GM12801 (cell line): Measurements from ENCODE around the gene FAM8A1.

ENCODE experiments used
- TF ChIP-seq, protein P1 (sequence below): IDR thresholded peaks from one replicate; pipeline ENCODE4 v1.5.1; 2011; ENCODE audit warnings: control low read depth; ENCODE audit not compliant: insufficient read length; ENCODE audit errors: extremely low read depth

Gene FAM8A1

DNA sequence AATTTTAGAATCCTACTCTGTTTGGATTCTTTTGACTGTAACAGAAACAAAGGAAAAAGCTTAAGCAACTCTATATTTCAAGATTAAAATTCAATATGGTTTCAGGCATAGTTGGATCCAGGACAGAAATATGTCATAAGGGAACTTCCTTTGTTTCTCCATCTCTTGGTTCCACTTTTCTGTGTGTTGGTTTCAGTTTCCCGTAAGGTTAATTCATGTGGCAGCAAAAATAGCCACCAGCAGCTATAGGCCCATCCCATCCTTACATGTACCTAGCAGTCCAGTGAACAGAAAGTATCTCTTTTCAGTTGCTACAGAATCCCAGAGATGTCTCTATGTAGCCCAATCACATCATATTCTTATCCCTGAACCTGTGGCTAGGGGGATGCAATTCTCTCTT lies 8.8 kb upstream of the FAM8A1 start:
- TF ChIP-seq, protein P1, sequence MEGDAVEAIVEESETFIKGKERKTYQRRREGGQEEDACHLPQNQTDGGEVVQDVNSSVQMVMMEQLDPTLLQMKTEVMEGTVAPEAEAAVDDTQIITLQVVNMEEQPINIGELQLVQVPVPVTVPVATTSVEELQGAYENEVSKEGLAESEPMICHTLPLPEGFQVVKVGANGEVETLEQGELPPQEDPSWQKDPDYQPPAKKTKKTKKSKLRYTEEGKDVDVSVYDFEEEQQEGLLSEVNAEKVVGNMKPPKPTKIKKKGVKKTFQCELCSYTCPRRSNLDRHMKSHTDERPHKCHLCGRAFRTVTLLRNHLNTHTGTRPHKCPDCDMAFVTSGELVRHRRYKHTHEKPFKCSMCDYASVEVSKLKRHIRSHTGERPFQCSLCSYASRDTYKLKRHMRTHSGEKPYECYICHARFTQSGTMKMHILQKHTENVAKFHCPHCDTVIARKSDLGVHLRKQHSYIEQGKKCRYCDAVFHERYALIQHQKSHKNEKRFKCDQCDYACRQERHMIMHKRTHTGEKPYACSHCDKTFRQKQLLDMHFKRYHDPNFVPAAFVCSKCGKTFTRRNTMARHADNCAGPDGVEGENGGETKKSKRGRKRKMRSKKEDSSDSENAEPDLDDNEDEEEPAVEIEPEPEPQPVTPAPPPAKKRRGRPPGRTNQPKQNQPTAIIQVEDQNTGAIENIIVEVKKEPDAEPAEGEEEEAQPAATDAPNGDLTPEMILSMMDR = no peak

DNA sequence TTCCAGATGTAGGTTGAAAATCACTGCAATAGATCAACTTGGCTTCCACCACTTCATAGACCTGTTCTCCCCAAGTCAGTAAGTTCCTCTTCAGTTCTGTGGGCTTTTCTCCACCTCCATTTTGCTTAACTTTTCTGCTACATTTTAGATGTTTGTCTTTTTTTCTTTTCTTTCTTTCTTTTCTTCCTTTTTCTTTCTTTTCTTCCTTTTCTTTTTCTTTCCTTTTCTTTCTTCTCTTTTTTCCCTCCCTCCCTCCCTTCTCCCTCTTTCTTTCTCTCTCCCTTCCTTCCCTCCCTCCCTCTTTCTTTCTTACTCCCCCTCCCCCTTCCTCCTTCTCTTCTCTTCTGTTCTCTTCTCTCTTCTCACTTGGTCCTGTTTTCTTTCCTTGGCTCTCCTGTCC lies 6.9 kb upstream of the FAM8A1 start:
- TF ChIP-seq, protein P1 = no peak

DNA sequence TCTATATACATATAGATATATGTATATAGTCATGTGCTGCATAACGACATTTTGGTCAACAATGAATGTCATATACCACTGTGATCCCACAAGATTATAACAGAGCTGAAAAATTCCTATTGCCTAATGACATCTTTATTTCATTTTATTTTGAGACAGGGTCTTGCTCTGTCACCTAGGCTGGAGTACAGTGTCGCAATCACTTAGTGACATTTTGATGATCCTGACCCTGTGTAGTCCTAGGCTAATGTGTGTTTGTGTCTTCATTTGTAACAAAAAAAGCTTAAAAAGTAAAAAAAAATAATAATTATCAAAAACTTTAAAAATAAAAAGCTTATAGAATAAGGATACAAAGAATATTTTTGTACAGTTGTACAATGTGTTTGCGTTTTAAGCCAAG lies 4.0 kb upstream of the FAM8A1 start:
- TF ChIP-seq, protein P1 = no peak

DNA sequence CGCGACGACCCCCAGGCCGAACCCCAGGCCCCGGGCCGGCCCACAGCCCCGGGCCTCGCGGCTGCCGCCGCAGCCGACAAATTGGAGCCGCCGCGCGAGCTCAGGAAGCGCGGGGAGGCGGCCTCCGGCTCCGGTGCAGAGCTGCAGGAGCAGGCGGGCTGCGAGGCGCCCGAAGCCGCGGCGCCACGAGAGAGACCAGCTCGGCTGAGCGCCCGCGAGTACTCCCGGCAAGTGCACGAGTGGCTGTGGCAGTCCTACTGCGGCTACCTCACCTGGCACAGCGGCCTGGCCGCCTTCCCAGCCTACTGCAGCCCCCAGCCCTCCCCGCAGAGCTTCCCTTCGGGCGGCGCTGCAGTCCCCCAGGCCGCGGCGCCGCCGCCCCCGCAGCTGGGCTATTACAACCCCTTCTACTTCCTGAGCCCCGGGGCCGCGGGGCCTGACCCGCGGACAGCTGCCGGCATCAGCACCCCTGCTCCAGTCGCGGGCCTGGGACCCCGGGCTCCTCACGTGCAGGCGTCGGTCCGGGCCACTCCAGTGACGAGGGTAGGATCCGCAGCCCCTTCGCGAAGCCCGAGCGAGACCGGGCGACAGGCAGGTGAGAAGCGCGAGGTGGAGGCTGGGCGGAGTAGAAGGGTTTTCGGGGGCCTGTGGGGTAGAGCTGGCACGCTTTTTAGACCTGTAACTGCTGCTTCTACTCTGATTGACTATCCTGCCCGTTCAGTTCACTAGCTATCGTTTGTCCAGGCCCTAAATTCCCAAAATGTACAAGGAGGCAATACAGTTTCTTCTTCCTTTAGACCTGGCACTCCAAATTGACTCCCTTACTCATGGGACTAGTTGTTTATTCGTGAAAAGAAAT lies 654 bp downstream of the FAM8A1 start:
- TF ChIP-seq, protein P1 = no peak

DNA sequence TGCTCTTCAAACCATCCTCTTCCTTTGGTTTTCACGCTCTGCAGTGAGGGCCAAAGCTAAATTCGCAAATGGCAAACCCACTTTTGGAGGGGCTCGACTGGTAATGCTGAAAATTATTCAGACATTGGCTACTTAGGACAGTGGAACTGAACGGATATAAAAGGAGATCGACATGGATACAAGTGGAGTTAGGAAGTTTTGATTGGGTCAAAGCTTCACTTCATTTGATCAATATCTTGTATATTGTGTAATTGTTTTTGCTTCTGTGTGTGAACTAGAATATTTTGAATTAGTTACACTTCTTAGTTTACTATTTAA lies 1.2 kb downstream of the FAM8A1 start:
- TF ChIP-seq, protein P1 = no peak

DNA sequence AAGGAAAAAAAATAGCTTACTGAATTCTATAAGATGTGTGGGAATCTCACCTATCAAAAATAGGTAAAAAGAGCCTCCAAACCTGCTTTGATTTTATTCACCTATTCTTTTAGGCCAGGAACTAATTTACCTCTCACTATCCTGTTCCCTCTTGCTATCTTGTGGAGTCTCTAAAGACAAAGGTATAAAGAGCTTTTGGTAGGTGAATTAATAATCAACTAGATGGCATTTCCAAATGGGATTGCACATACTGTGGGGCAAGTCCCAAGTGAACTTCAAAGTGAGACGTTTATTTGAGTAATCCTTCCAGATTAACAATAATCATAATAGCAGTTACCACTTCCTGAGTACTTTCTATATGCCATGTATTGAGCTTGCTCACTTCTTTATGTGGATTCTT lies 2.8 kb downstream of the FAM8A1 start:
- TF ChIP-seq, protein P1 = no peak

DNA sequence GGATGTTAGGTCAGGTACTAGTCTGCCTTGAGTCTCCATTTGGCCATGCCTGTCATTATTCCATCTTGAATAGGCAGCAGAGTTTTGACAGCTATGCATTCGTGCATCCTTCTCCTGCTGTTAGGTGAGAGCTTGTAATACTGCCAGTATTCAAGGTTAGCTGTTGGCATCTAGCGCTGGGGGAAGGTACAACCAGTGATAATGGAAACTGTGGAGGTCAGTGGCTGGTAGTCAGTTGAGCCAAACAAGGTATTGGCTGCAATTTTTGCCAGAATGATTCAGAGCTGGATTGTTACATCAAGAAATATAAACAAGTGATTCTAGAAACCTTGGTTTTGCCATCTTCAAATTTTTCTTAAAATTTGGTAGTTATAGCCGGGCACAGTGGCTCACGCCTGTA lies 6.5 kb downstream of the FAM8A1 start:
- TF ChIP-seq, protein P1 = no peak

DNA sequence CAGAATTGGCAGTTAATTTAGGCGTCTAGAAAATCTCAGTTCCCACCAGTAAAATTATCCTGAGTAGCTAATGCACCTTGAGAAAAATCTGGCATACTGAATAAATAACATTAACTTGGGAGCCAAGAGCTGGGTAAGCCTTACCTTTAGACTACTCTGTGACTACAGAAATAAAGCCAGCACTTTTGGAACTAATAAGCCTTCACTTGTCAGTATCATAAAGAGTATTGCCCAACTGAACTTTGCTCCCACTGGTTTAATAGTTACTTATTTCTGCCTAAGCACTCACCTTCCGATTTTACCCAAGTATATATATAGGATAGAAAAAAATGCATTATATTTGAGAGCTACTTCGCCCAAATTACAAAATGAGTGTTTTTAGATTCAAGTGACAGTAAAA lies 10.7 kb downstream of the FAM8A1 start:
- TF ChIP-seq, protein P1 = no peak
